GM13977 (cell line): ENCODE measurements around the gene CACNB1.

Experiments used
- DNase-seq: peaks from one replicate; pipeline ENCODE4 v3.0.0; 2012; ENCODE audit warnings: low spot score
- CTCF ChIP-seq: IDR thresholded peaks from 2 replicates; pipeline ENCODE4 v1.5.1; 2012; ENCODE audit warnings: mild to moderate bottlenecking, control low read depth; ENCODE audit not compliant: insufficient read depth; ENCODE audit errors: extremely low read depth, missing control alignments
- in situ Hi-C: fragments of 300-500 bp; cut with MboI; formaldehyde crosslinking; loops from one replicate; pipeline ENCODE4 v1.12.0; 2022; ENCODE audit warnings: low sequenced_read_pairs, low pct_unique_long_range_greater_than_20kb, mixed read lengths, inconsistent platforms; ENCODE audit not compliant: unreplicated experiment

The CACNB1 gene

GRCh38 chr17:39187152-39187830 lies 10.2 kb downstream of the CACNB1 start:
- in situ Hi-C loops = no loop called here
- DNase-seq = no peak
- no peak for TF ChIP-seq CTCF

- in situ Hi-C loops = no loop called here
- TF ChIP-seq CTCF = no peak
- no peak for DNase-seq
Measured at GRCh38 chr17:39186481-39187002, 10.9 kb downstream of the CACNB1 start.

GRCh38 chr17:39183720-39184119 lies 13.7 kb downstream of the CACNB1 start:
- no peak for TF ChIP-seq CTCF
- DNase-seq = no peak
- in situ Hi-C loops = no loop called here

- DNase-seq = no peak
- in situ Hi-C loops = no loop called here
- TF ChIP-seq CTCF = no peak
Measured at GRCh38 chr17:39183045-39183444, 14.4 kb downstream of the CACNB1 start.

- no peak for DNase-seq
- in situ Hi-C loops = no loop called here
- TF ChIP-seq CTCF = no peak
Measured at GRCh38 chr17:39181303-39181702, 16.2 kb downstream of the CACNB1 start.

- TF ChIP-seq CTCF = no peak
- in situ Hi-C loops = no loop called here
- DNase-seq = no peak
Measured at GRCh38 chr17:39178536-39178935, 18.9 kb downstream of the CACNB1 start.
